Midbrain (tissue), 1 donor: ENCODE measurements around the gene BTBD7.

ENCODE experiments used
- DNase-seq: peaks from one replicate; lab custom pipeline; 2025; lab: John Stamatoyannopoulos, UW

The BTBD7 gene

DNA sequence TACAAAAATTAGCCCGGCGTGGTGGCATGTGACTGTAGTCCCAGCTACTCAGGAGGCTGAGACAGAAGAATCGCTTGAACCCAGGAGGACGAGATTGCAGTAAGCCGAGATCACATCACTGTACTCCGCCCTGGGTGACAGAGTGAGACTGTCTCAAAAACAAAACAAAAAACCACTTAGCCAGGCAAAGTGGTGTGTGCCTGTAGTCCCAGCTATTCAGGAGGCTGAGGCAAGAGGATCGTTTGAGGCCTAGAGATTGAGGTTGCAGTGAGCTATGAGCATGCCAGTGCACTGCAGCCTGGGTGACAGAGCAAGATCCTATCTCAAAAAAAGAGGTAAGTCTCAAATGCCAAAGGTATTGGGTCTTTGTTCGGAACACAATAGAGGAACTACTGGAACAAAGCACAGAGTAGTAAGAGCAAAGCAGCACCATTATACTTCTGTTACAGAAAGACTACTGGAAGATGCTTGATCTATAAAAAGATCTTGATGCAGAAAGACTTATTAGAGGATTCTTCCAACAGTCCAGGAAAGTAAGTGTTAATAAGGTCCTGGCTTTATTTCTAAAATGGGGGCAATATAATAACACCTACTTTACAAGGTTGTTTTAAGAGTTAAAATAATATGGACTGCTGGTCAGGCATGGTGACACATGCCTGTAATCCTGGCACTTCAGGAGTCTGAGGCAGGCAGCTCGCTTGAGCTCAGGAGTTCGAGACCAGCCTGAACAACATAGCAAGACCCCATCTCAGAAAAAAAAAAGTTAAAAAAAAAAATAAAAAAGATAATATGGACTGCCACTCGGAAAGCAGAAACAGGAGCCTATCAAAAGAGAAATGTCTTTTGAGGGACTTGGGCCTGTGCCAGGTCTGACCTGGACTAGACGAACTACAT lies 29.9 kb downstream of the BTBD7 start:
- DNase-seq: no peak

GRCh38 chr14:93301821-93302447 lies 30.9 kb downstream of the BTBD7 start:
- no peak for DNase-seq

- no peak for DNase-seq
Measured at GRCh38 chr14:93299866-93300265, 33.0 kb downstream of the BTBD7 start.

GRCh38 chr14:93299416-93299815 lies 33.4 kb downstream of the BTBD7 start:
- no peak for DNase-seq

DNA sequence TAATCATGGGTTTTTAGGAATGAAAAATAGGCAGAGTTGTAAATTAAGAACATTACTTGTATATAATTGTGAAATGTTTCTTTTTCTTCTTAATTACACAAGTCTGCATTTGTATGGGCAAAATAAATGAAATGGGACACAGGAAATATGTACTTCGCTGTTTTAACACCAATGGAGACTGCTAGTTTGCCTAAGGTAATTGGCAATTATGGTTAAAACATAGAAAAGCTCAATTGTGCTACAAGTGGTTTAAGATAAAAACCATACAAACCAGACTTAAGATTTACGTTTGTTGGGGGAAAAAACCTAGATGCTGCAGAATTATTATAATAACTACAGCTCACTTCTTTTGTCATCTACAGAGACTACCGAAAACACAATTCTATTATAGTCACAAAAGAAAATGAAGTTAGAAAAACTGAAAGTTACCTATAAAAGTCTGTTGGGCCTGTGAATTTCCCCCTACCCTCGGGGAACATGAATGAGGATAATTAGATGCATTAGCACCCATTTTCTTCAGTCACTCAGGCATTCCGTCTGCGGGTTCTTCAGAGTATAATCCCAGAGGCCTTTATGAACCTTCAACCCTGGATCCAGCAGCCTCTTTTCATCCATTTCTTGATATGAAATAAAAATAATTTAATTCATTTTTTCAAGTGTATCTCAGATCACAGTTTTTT lies 37.2 kb downstream of the BTBD7 start:
- DNase-seq: no peak

GRCh38 chr14:93286212-93286890 lies 46.5 kb downstream of the BTBD7 start:
- DNase-seq: no peak

DNA sequence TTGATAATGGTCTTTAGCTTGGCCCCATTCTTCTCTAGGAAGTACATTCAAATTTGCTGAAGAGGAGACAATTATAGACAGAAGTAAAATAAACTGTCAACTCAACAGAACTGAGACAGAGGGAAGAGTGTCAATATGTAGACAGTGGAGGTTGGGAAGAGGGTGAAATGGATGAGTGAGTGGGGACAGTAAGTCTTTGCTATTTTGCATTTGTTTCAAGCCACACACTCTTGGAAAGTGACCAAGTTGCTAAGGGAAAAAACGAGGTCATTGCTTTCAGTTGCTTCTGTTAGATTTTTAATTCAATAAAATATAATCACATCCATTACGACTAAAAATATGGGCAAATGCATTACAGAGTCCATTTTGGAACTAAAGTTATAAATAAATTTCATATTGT lies 47.8 kb downstream of the BTBD7 start:
- no peak for DNase-seq

DNA sequence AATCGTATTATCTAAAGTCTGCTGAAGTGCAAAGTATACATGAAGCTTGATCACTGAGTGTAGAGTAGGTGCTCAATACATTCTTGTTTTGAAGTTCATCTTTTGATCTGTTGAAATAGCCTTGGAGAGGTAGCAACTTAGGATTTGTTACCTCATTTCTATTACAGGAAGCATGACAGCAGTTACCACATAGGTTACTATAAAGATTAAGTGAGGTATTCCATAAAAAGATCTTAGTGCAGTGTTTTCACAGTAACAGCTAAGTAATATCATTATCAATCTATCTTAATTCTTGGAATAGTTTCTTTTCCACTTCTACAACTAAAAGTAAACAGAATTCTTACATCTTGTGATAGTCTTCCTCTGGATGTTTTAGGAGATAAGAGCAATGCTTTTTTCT lies 50.9 kb downstream of the BTBD7 start:
- DNase-seq: no peak

DNA sequence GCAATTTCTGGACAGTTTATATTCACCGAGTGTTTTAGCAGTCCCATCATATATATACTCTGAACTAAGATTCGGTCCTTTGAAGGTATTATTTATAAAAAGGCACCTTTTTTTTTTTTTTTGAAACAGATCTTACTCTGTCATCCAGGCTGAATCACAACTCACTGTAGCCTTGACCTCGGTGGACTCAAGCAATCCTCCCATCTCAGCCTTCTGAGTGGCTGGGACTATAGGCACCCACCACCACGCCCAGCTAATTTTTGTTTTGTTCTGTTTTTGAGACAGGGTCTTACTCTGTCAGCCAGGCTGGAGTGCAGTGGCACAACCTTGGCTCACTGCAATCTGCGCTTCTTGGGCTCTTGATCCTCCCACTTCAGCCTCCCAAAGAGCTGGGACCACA lies 52.1 kb downstream of the BTBD7 start:
- DNase-seq: no peak

GRCh38 chr14:93276031-93276716 lies 56.7 kb downstream of the BTBD7 start:
- no peak for DNase-seq

DNA sequence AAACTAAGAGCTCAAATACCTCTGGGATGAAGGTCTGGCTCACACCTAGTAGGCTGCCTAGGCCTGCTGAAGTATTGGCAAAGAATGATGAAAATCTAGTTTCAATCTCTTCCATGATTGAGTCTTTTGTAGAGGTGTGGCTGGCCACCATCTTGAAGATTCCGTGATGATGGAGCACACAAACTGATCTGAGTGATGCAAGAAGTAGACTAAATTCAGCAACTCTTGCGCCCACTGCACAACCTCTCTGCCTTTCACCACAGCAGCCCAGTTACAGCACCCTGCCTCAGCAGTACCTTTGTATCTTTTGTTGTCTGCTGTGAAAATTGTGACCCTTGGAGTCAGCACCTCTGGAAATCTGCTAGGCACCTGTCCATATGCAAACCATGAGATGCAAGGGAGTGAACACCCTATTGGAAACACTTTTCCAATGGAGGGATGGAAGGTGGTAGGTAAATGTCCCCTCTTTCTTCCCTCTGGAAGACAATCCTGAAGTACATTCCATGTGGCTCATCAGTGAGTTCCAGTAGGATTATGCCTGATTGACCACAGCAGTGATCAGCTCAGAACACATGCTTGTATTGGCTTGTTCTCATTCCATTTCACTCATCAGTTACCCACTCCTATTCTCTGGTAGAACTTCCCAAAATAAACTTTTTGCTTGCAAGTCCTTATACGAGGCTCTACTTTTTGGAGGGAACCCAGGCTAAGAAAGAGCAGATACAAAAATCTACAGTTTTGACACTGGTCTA lies 58.6 kb downstream of the BTBD7 start:
- DNase-seq: no peak

- DNase-seq: no peak
Measured at GRCh38 chr14:93271111-93271510, 61.7 kb downstream of the BTBD7 start.

- peak; percentile 81 for DNase-seq
Measured at GRCh38 chr14:93269341-93270068, 63.3 kb downstream of the BTBD7 start.

DNA sequence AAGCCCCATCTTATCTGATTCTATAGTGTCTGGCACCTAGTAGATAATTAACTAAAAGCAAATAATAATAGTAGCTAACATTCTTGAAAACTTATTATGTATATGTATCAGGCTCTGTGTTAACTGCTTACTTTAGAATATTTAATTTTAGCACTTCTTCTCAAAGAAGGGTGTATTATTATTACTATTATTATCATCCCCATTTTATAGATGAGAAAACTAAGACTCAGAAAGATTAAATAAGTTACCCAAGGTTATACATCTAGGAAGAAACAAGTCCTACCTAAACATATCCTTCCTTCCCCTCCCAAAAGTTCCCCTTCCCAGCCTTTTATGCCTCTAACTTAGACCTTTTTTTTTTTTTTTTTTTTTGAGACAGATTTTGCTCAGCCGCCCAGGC lies 64.4 kb downstream of the BTBD7 start:
- DNase-seq: no peak

DNA sequence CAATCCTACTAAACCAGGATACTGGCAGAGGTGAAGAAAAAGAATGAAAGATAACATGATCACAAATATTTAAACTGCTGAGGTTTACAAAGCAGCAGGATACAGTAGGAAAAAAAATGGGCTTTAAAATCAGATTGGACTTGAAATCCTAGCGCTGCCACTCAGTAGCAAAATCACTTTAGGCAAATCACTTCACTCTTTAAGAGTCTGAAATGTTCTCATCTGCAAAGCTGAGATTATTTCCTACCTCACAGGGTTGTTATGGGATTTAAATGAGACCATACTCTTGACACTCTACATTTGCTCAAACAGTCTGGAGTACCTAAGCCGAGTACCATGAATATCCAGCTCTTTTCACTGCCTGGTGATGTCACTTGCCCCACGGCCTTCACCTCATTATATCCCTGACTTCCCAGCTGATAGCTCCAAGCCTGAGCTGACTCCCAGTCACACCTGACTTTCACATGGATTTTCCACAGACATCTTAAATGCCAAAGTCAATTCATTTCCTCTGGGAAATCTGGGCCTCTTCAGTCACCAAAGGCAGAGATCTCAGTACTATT lies 65.6 kb downstream of the BTBD7 start:
- DNase-seq: no peak

GRCh38 chr14:93266127-93266526 lies 66.7 kb downstream of the BTBD7 start:
- DNase-seq: no peak

- DNase-seq: no peak
Measured at GRCh38 chr14:93263416-93263815, 69.4 kb downstream of the BTBD7 start.

DNA sequence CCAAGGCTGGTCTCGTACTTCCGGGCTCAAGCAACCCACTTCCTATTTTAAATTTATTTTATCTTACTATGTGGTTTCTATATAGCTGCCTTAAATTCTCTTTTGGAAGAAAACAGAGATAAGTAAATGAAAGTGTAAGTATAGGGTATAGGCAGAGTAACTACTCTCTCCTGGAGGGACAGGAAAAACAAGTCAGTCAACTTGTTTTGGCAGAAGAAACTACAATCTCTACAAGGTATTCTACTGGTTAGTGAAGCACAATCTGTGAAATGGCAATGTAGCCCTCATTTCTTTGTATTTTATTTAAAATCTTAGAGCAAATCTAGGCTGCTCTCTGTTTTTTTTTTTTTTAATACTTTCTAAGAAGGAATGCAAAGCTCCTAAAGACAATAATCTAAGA lies 70.4 kb downstream of the BTBD7 start:
- no peak for DNase-seq

DNA sequence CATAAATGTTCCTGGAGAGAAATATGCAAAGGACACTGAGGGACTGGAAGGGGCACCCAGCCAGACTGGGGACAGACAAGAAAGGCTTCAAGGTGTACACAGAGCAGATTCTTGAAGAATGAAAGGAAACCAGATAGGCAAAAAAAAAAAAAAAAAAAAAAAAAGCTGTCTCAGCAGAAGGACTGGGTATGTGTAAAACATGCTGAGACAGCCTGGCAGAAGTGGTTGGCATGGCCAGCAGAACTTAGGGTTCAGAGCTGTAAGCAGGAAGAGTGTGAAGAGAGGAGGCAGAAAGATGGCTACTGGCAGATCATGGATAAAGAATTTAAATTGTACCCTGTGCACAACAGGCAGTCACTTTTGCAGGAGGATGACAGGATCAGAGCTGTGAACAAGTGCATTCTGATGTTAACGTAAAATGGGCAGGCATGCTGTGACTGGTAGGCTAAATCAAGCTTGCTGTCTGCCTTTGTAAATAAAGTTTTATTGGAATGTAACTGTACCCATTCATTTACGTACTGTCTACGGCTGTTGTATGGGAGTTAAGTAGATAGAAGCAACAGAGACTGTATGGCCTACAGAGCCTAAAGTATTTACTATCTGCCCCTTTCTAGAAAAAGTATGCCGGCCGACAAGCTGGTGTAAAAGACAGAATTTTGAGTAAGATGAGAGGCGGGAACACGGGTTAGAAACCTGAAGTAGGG lies 83.6 kb downstream of the BTBD7 start:
- no peak for DNase-seq
